GM13977 (cell line): ENCODE data around the gene ZNF175.

Experiments
- DNase-seq: peaks from one replicate; pipeline ENCODE4 v3.0.0; 2012; ENCODE audit warnings: low spot score
- CTCF ChIP-seq: IDR thresholded peaks from 2 replicates; pipeline ENCODE4 v1.5.1; 2012; ENCODE audit warnings: mild to moderate bottlenecking, control low read depth; ENCODE audit not compliant: insufficient read depth; ENCODE audit errors: extremely low read depth, missing control alignments
- in situ Hi-C: fragments of 300-500 bp; cut with MboI; formaldehyde crosslinking; loops from one replicate; pipeline ENCODE4 v1.12.0; 2022; ENCODE audit warnings: low sequenced_read_pairs, low pct_unique_long_range_greater_than_20kb, mixed read lengths, inconsistent platforms; ENCODE audit not compliant: unreplicated experiment

The ZNF175 gene

GRCh38 chr19:51564791-51565190 lies 6.3 kb upstream of the ZNF175 start:
- in situ Hi-C loops: no loop called here
- TF ChIP-seq CTCF: peak; percentile 47
- DNase-seq: peak; percentile 41

- DNase-seq: no peak
- TF ChIP-seq CTCF: no peak
- in situ Hi-C loops: no loop called here
Measured at GRCh38 chr19:51565583-51565982, 5.5 kb upstream of the ZNF175 start.

- no peak for TF ChIP-seq CTCF
- in situ Hi-C loops: no loop called here
- no peak for DNase-seq
Measured at GRCh38 chr19:51566489-51567100, 4.5 kb upstream of the ZNF175 start.

- no peak for TF ChIP-seq CTCF
- DNase-seq: no peak
- in situ Hi-C loops: no loop called here
Measured at GRCh38 chr19:51567583-51567982, 3.5 kb upstream of the ZNF175 start.

GRCh38 chr19:51568456-51568855 lies 2.6 kb upstream of the ZNF175 start:
- TF ChIP-seq CTCF: no peak
- no peak for DNase-seq
- in situ Hi-C loops: no loop called here

- in situ Hi-C loops: no loop called here
- no peak for DNase-seq
- no peak for TF ChIP-seq CTCF
Measured at GRCh38 chr19:51571599-51571998, 516 bp downstream of the ZNF175 start.
